ENCODE data around the gene SVIL.

GRCh38 chr10:29569795-29570194 lies 65.0 kb downstream of the SVIL start:
- TF ChIP-seq TBL1XR1 (IDR thresholded peaks at IDR 0.05; ENCODE audit: borderline replicate concordance, low read length, partially characterized antibody) (no peak), ZFYVE20 (CRISPR knock-in tag; IDR thresholded peaks at IDR 0.05; ENCODE audit: borderline replicate concordance, low read depth) (no peak), POLR2A (IDR thresholded peaks at IDR 0.05; ENCODE audit: insufficient read depth in 1 of 2, low read depth in 2 of 2, low read length in 2 of 2) (no peak), ZNF740 (CRISPR knock-in tag; IDR thresholded peaks at IDR 0.05) (no peak), EZH2 (conservative IDR thresholded peaks at IDR 0.05; ENCODE audit: low read depth, low read length) (no peak), ZNF256 (CRISPR knock-in tag; conservative IDR thresholded peaks at IDR 0.05) (no peak), SNAPC4 (CRISPR knock-in tag; IDR thresholded peaks at IDR 0.05) (no peak)
- TF ChIP-seq, protein P1, sequence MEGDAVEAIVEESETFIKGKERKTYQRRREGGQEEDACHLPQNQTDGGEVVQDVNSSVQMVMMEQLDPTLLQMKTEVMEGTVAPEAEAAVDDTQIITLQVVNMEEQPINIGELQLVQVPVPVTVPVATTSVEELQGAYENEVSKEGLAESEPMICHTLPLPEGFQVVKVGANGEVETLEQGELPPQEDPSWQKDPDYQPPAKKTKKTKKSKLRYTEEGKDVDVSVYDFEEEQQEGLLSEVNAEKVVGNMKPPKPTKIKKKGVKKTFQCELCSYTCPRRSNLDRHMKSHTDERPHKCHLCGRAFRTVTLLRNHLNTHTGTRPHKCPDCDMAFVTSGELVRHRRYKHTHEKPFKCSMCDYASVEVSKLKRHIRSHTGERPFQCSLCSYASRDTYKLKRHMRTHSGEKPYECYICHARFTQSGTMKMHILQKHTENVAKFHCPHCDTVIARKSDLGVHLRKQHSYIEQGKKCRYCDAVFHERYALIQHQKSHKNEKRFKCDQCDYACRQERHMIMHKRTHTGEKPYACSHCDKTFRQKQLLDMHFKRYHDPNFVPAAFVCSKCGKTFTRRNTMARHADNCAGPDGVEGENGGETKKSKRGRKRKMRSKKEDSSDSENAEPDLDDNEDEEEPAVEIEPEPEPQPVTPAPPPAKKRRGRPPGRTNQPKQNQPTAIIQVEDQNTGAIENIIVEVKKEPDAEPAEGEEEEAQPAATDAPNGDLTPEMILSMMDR (CRISPR knock-in tag; IDR thresholded peaks at IDR 0.05) = no peak
